GM19372 (cell line): ENCODE results near the gene BAIAP2L2.
"Not testable (repeated sequence)": the region's sequence is repeated elsewhere in the genome, so short reads cannot be mapped to it uniquely, and the experiment has no call there.

ENCODE experiments used
- ATAC-seq: cut with Tn5 transposase; IDR thresholded peaks from one replicate; pipeline ENCODE4 v1.9.1; 2021; ENCODE audit warnings: mild to moderate bottlenecking, low read depth, moderate library complexity; ENCODE audit not compliant: unreplicated experiment

The BAIAP2L2 gene, protein sequence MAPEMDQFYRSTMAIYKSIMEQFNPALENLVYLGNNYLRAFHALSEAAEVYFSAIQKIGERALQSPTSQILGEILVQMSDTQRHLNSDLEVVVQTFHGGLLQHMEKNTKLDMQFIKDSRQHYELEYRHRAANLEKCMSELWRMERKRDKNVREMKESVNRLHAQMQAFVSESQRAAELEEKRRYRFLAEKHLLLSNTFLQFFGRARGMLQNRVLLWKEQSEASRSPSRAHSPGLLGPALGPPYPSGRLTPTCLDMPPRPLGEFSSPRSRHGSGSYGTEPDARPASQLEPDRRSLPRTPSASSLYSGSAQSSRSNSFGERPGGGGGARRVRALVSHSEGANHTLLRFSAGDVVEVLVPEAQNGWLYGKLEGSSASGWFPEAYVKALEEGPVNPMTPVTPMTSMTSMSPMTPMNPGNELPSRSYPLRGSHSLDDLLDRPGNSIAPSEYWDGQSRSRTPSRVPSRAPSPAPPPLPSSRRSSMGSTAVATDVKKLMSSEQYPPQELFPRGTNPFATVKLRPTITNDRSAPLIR

DNA sequence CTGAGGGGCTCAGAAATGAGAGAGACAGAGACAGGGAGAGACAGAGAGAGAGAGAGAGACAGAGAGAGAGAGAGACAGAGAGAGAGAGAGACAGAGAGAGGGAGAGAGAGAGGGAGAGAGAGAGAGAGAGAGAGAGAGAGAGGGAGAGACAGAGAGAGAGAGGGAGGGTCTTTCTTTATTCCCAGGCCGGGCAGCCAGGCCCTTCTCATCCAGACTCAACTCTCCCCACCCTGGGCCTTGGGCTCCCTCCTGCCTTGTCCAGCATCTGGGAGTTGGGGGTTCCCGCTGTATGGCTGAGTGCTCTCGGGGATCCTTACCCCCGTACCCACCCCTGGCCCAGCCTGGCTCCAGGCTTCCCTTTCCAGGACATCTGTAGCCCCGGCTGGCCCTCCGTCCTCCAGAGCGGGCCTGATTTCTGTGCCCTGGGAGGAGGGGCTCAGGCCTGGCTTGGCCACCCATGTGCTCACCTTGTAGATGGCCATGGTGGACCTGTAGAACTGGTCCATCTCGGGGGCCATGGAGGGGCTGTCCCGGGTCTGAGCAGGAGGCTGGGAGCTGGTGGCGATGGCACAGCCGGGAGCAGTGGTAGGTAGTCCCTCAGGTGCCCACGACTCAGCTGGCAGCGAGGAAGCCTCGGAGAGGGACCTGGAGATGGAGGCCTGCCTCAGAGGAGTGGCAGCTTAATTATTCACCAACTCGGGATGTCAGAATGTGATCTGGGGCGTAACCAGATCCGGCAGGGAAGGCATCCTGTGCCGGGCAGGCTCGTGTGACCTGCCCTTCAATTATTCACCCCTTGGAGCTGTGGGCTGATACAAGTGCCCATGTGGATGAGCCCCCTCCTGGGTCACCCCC lies at the start of gene BAIAP2L2:
Gene BAIAP2L2, minus strand, starts transcription at position 677 of the 855 bp plus-strand sequence. Its CDS starts 159 bp downstream, at position 518.
- ATAC-seq: no peak

DNA sequence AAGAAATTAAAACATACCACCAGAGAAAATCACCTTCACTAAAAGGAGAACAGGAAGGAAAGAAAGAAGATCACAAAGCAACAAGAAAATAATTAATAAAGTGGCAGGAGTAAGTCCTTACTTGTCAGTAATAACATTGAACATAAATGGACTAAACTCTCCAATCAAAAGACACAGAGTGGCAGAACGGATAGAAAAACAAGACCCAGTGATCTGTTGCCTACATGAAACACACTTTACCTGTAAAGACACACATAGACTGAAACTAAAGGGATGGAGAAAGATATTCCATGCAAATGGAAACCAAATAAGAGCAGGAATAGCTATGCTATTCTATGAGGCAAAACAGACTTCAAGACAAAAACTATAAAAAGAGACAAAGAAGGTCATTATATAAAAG lies 45.2 kb upstream of the BAIAP2L2 start:
- no peak for ATAC-seq

DNA sequence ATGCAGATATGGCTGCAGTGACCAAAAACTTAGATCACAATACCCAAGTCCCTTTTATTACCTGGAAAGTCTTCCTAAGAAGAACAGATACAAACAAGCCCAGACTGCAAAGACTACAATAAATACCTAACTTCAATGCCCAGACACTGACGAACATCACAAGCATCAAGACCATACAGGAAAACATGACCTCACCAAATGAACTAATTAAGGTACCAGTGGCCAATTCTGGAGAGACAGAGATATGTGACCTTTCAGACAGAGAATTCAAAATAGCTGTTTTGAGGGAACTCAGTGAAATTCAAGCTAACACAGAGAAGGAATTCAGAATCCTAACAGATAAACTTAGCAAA lies 44.1 kb upstream of the BAIAP2L2 start:
- ATAC-seq: not testable (repeated sequence)

DNA sequence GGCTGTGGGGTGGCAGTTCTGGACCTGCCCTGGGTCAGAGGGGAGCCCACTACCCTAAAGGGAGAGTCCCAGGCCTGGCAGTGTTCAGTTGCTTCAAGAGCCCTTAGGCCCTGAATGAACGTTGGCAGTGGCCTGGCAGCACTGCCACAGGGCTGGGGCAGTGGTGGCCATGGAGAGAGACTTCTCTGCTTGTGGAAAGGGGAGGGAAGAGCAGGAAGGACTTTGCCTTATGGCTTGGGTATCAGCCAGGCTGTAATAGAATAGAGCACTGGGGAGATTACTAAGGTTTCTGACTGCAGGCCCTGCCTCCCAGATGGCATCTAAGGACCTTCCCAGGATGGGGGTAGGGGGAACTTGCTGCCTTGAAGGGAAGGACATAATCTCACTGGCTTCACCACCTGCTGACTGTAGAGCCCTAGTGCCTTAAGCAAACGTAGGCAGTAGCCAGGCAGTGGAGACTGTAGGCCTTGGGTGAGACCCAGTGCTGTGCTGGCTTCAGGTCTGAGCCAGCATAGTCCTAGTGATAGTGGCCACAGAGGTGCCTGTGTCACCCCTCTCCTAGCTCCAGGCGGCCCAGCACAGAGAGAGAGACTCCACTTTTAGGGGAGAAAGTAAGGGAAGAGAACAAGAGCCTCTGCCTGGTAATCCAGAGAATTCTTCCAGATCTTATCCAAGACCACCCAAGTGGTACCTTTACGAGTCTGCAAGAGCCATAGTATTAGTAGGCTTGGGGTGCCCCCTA lies 43.5 kb upstream of the BAIAP2L2 start:
- ATAC-seq: no peak

DNA sequence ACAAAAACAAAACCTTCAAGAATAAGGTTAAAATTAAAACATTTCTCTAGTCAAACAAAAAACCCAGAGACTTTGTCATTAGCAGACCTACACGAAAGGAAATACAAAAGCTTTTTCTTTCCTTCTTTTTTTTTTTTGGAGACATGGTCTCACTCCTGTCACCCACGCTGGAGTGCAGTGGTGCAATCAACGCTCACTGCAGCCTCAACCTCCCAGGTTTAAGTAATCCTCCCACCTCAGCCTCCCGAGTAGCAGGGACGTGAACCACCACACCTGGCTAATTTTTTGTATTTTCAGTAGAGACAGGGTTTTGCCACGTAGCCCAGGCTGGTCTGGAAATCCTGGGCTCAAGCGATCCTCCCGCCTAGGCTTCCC lies 40.6 kb upstream of the BAIAP2L2 start:
- no peak for ATAC-seq

DNA sequence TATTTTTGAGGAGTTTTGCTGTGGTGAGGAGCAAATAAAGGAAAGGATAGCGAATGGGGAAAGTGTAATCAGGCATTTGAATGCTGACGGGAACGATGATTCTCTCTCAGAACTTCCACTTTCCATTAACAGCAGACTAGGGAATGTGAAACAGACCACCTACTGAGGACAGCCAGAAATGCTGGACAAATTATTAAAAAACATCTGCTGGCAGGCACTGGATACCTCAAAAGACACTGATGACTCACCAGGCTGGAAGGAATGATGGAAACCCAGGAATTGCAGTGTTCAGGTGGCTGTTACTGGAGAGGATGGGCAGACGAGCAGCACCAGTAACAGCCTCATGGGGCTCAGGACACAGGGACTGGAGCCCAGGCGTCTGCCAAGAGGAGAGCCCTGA lies 37.8 kb upstream of the BAIAP2L2 start:
- no peak for ATAC-seq

DNA sequence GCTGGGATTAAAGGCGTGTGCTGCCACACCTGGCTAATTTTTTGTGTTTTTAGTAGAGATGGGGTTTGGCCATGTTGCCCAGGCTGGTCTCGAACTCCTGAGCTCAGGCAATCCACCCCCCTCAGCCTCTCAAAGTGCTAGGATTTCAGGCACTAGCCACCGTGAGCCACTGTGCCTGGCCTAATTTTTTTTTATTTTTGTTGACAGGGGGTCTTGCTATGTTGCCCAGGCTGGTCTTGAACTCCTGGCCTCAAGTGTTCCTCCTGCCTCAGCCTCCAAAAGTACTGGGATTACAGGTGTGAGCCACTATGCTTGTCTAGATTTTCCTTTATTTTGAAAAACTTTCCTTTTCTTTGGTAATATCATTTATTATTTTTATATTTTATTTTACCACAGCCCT lies 35.7 kb upstream of the BAIAP2L2 start:
- not testable (repeated sequence) for ATAC-seq

DNA sequence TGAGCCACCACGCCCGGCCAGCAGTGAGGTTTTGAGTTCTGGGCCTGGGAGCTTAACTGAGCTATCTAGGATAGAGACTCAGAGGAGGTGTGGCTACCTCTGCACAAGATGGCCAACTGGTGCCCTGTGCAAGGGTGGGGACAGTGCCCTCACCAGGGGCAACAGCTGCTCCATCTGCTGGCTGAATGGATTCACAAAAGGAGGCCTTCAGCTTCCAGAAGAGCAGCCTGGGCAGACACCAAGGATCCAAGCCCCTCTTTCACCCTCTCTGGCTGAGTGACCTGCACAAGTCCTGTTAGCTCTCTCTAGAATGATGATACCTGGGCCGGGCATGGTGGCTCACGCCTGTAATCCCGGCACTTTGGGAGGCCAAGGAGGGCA lies 33.5 kb upstream of the BAIAP2L2 start:
- ATAC-seq: no peak

DNA sequence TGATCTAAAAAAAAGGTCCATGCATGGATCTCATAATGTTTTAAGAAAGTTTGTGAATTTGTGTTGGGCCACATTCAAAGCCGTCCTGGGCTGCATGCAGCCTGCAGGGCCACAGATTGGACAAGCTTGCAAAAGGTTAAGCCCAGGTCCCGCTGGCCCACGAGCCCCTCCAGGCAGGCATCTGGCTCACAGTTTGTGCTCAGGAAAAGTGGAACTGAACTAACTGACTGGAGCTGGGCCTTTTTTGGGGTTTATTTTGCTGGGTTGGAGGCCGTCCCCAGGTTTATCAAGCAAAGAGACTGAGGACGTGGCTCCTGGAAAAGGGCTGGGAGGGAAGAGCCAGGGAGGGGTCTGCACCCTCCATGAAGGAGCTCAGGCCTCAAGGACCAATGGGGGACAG lies 32.1 kb upstream of the BAIAP2L2 start:
- ATAC-seq: no peak

DNA sequence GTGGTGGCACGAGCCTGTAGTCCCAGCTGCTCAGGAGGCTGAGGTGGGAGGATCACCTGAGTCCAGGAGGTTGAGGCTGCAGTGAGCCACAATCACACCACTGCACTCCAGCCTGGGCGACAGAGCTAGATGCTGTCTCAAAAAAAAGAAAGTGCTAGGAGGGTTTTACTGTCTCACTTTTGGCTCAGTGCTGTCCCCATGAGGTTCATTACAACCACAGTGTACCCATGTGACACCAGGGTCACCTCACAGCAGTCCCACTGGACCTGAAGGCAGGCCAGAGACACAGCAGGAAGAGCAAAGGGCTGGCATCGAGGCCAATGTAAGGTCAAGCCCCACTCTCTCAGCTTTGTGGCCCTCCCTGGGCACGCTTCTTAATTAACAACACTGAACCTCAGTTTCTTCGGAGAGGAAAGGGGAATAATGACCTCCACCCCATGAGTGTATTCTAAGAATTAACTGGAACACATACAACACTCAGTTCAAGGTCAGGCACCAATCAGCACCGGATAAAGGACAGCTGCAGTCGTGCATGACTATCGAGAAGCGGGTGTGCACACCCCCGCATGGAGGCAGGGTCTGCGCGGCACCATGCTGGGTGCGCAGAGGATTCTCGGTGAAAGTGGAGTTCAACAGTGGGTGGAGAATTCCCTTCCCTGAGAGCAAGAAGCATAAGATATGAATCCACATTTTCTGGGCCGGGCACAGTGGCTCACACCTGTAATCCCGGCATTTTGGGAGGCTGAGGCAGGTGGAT lies 30.9 kb upstream of the BAIAP2L2 start:
- ATAC-seq: no peak

DNA sequence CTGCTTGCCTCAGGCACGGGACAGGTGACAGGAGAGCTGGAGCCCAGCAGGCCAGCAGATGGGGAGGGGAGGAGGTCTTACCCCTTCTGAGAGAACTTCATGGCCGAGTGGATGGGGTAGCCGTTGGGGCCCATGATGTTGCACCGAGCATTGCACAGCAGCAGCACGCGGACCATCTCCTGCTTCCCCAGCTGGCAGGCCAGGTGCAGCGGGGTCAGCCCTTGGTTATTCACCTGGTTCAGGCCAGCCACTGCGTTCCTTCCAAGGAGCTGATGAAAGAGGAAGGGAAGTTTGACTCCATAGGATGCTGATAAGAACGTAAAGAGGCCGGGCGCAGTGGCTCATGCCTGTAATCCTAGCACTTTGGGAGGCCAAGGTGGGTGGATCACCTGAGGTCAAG lies 29.4 kb upstream of the BAIAP2L2 start:
- ATAC-seq: no peak

DNA sequence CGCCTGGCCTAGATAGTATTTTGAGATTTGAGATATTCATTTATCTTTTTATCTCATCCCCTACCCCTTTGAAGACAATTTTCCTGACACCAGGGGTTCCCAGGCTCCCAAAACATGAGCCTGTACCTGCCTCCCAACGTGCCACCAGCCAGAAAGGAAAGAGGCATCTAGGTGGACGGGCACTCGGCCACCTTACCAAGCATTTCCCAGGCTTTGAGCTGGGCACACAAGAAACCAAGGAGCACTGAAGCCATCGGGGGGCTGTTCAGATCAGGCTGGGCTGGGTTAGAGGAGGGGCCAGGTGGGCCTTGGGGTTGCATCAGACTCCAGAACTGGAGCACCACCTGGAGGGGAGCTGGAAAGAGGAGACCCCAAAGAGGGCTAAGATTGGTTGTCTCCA lies 28.5 kb upstream of the BAIAP2L2 start:
- no peak for ATAC-seq

DNA sequence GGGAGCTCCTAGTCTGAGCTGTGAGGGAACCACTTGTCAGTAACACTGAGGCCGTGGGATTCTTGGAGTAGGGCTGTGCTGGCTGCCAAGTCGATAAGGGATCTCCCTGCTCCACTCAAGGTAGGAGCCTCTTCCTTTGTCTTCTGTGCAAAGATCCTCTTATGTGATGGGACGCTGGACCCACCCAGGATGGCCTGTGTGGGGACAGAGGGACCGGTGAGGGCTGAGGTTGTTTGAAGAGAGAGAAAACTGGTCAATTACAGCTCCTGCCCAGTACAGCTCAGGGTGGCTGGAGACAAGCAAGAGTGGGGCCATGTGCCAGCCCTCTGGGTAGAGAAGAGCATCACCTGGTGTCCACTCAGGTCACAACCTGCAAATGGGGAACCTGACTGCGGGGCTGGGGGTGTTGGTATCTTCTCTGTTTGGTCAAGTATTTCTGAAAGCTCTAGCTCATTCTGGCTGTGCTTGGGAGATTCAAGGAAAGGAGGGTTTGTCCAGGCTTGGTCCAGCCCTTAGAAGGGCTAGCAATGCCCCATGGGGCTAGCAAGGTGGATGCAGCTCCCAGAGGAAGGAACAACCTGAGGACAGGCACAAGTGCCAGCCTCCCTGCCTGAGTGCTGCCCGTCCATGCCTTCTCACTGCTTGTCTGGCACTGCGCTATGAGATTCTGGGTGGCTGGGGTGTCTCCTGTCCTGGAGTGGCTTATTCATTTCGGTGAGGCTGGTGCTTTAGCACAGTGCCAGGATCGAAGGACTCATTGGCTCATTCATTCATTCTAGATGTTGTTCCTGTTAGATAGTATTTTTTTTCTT lies 27.6 kb upstream of the BAIAP2L2 start:
- no peak for ATAC-seq

DNA sequence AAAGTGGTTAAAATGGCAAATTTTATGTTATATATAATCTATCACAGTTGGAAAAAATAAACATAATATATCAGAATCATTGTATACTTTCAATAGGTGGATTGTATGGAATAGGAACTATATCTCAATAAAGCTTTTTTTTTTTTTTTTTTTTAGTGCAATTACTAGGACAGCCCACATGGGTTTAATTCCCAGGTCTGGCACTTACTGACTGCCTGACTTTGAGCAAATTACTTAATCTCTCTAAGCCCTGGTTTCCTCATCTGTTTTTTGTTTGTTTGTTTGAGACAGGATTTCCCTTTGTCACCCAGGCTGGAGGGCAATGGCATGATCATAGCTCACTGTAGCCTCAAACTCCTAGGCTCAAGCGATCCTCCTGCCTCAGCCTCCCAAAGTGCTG lies 26.1 kb upstream of the BAIAP2L2 start:
- ATAC-seq: no peak

DNA sequence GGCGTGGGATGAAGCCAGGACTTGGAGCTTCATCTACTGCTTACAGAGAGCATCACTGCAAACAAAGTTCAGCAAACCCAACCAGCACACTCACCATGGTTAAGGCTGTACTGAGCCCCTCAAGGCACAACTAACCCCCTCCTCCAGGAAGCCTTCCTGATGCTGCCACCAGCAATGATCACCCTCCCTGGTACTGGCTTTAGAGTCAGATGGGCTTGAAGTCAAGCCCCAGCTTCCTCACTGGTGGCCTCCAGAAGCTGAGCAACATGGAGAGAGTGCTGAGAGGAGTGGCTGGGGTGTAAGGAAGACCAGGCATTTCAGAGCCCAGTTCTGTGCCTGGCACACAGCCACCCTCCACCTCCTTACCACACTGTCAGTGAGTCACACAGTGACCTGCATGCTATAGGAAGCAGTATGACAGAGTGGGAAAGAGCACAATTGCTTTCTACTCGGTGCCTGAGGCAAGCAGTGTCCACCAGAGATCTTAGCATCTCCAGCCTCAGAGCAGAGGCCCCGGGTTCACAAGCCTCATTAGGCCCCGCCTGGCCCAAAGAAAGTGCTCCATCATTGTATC lies 24.7 kb upstream of the BAIAP2L2 start:
- no peak for ATAC-seq

DNA sequence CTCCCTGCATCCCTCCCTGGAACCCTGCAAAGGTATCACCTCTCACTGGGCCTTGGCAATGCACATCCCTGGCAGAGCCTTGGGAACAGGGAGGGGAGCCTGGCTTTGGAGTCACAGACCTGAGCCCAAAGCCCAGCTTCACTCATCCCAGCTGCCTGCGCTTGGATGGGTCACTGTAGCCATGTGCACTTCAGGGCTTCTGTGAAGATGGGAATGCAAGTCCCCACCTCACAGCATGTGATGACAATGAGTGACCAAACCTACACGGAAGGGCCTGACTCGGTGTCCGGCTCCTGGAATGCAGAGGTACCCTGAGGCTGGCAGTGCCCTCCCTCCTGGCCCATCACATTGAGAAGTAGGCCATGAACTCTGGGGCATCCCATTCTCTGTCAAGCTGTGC lies 22.8 kb upstream of the BAIAP2L2 start:
- ATAC-seq: no peak

DNA sequence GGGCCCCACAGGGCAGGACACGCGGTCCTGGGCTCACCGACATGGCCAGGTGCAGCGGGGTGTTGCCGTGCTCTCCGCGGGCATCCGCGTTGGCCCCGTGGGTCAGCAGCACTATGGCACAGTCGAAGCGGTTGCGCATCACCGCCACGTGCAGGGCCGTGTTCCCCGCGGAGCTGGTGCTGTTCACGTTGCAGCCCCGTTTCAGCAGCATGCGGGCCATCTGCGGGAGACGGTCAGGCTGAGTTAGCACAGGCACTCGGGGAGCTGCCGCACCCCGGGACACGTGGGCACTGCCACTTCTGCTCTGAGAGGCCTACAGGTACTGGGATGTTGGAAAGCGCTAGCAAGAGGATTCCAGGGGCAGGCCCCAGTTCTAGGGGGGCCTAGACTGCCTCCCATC lies 22.3 kb upstream of the BAIAP2L2 start:
- ATAC-seq: no peak

DNA sequence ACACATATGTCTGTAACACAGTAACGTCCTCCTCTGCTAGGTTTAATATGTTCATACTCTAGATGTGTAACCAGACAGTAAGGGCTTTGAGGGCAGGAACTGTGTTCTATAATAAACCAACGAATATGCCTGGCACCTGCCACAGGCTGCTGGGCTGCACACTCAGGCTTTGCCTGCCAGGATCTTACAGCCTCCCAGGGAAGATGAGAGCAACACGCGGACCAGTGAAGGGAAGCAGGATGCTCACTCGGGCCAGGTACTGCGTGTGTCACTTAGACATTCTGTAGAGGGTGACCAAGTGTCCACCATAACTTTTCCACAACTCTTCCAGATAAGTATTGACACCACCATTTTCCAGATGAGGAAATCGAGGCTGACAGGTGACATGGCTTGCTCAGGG lies 21.7 kb upstream of the BAIAP2L2 start:
- ATAC-seq: no peak

DNA sequence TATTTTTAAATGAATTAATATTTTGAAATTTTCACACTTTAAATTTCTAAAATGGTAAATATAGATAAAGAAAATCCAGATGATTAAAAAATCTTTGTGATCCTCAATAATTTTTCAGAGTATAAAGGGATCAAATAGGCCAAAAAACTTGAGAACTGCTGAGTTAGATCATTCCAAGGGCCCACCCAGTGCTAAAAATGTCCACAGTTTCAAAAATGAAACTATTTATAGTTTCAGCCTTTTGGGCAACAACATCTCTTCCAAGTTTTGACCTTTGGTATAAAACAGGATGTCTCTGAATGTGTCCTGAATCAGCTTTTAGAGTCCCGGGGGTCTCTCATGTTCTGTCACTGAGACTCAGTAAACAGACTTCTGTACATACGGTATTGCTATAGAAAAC lies 20.9 kb upstream of the BAIAP2L2 start:
- ATAC-seq: no peak
